Trophoblast cell (in vitro differentiated cells and primary cell): Measurements from ENCODE around the gene U2AF1L4.

Experiments used
- DNase-seq, 2 donors: peaks; one replicate each; pipeline ENCODE4 v3.0.0-alpha.2; 2016
- H2AFZ ChIP-seq: 2 replicates; pipeline ENCODE4 v1.6.1; 2013; ENCODE audit warnings: low read length, moderate library complexity, mild to moderate bottlenecking; ENCODE audit not compliant: insufficient read depth, poor library complexity
- H2AK5ac ChIP-seq: 2 replicates; pipeline ENCODE4 v1.6.1; 2013; ENCODE audit warnings: mild to moderate bottlenecking, low read length
- H2BK120ac ChIP-seq: 2 replicates; pipeline ENCODE4 v1.6.1; 2013; ENCODE audit warnings: low read length, mild to moderate bottlenecking, moderate library complexity; ENCODE audit not compliant: insufficient read depth, poor library complexity
- H2BK12ac ChIP-seq: 2 replicates; pipeline ENCODE4 v1.6.1; 2013; ENCODE audit warnings: mild to moderate bottlenecking, low read length, moderate library complexity
- H2BK5ac ChIP-seq: 2 replicates; pipeline ENCODE4 v1.6.1; 2013; ENCODE audit warnings: low read length, low read depth, moderate library complexity, mild to moderate bottlenecking; ENCODE audit not compliant: poor library complexity
- H3K14ac ChIP-seq: 2 replicates; pipeline ENCODE4 v1.6.1; 2013; ENCODE audit warnings: mild to moderate bottlenecking, low read length
- H3K18ac ChIP-seq: 2 replicates; pipeline ENCODE4 v1.6.1; 2013; ENCODE audit warnings: mild to moderate bottlenecking, low read length
- H3K23ac ChIP-seq: 2 replicates; pipeline ENCODE4 v1.6.1; 2013; ENCODE audit warnings: low read length
- H3K27ac ChIP-seq: 2 replicates; pipeline ENCODE4 v1.5.1; 2013; ENCODE audit warnings: low read depth, mild to moderate bottlenecking, inconsistent platforms, low read length, moderate library complexity
- H3K27me3 ChIP-seq: 2 replicates; pipeline ENCODE4 v1.6.1; 2013; ENCODE audit warnings: inconsistent platforms, mild to moderate bottlenecking, low read length, moderate library complexity; ENCODE audit not compliant: insufficient read depth
- H3K36me3 ChIP-seq, 2 experiments: 1 replicate in 1 of 2; 2 replicates in 1 of 2; pipeline ENCODE4 v1.6.1; 2013; ENCODE audit warnings: low read length in 2 of 2, mild to moderate bottlenecking in 2 of 2, moderate library complexity in 1 of 2; ENCODE audit not compliant: insufficient read depth in 2 of 2, control insufficient read depth in 1 of 2
- H3K4ac ChIP-seq: 2 replicates; pipeline ENCODE4 v1.6.1; 2013; ENCODE audit warnings: low read depth, mild to moderate bottlenecking, low read length, moderate library complexity
- H3K4me1 ChIP-seq, 2 experiments: 1 replicate in 1 of 2; 2 replicates in 1 of 2; pipeline ENCODE4 v1.6.1; 2013; ENCODE audit warnings: low read length in 2 of 2, mild to moderate bottlenecking in 2 of 2, moderate library complexity in 1 of 2; ENCODE audit not compliant: insufficient read depth in 2 of 2, control insufficient read depth in 1 of 2
- H3K4me2 ChIP-seq: 2 replicates; pipeline ENCODE4 v1.6.1; 2013; ENCODE audit warnings: inconsistent platforms, mild to moderate bottlenecking, low read length, moderate library complexity
- H3K4me3 ChIP-seq: 2 replicates; pipeline ENCODE4 v1.5.1; 2013; ENCODE audit warnings: mild to moderate bottlenecking, low read depth, low read length, inconsistent platforms
- H3K79me1 ChIP-seq: one replicate; pipeline ENCODE4 v1.6.1; 2013; ENCODE audit warnings: low read length
- H3K79me2 ChIP-seq: 2 replicates; pipeline ENCODE4 v1.6.1; 2013; ENCODE audit warnings: low read length, mild to moderate bottlenecking; ENCODE audit not compliant: control insufficient read depth, insufficient read depth, poor library complexity
- H3K9ac ChIP-seq: 2 replicates; pipeline ENCODE4 v1.6.1; 2013; ENCODE audit warnings: mild to moderate bottlenecking, low read length
- H3K9me3 ChIP-seq: 2 replicates; pipeline ENCODE4 v1.6.1; 2013; ENCODE audit warnings: low read depth, mild to moderate bottlenecking, control low read depth, inconsistent platforms, low read length; ENCODE audit not compliant: insufficient read depth
- H4K12ac ChIP-seq: 2 replicates; pipeline ENCODE4 v1.6.1; 2013; ENCODE audit warnings: low read depth, mild to moderate bottlenecking, low read length, moderate library complexity
- H4K8ac ChIP-seq: 2 replicates; pipeline ENCODE4 v1.6.1; 2013; ENCODE audit warnings: low read depth, mild to moderate bottlenecking, low read length, moderate library complexity
- H4K91ac ChIP-seq: one replicate; pipeline ENCODE4 v1.6.1; 2013; ENCODE audit warnings: low read depth, mild to moderate bottlenecking, low read length, moderate library complexity
- WGBS: extraction: QIAGEN DNeasy Blood & Tissue Kit; methylation state at CpG from one replicate; pipeline ENCODE4 v1.1.7; 2013; ENCODE audit warnings: missing lambda C conversion rate; ENCODE audit not compliant: insufficient read length, insufficient coverage; ENCODE audit errors: extremely low coverage; 5-methylcytosine and 5-hydroxymethylcytosine counted together

The U2AF1L4 gene

GRCh38 chr19:35755550-35756376 is 10.5 kb upstream of the U2AF1L4 start:
- Histone ChIP-seq H2BK5ac (peak overlapping the region; percentile 68), H3K27ac (peak overlapping the region; percentile 93), H3K4ac (peak overlapping the region; percentile 68), H2AFZ (no peak overlapping the region), H4K8ac (peak overlapping the region; percentile 67), H3K4me2 (peak overlapping the region; percentile 57), H4K91ac (peak overlapping the region; percentile 91), H3K27me3 (no peaks in the 10 kb centered on the region), H2BK12ac (peak overlapping the region; percentile 78), H3K79me2 (peaks cover 6% of the 10 kb centered on the region), H2BK120ac (peak overlapping the region; percentile 88), H3K14ac (peak overlapping the region; percentile 86), H3K4me1 (peaks cover 29 to 31% of the 10 kb centered on the region in 2 experiments), H2AK5ac (peak overlapping the region; percentile 49), H3K79me1 (peaks cover 27% of the 10 kb centered on the region), H3K9me3 (peaks cover 4% of the 10 kb centered on the region), H3K18ac (peak overlapping the region; percentile 51), H4K12ac (peak overlapping the region; percentile 22), H3K4me3 (no peak overlapping the region), H3K36me3 (peaks cover 37 to 39% of the 10 kb centered on the region in 2 experiments), H3K23ac (no peak overlapping the region), H3K9ac (no peak overlapping the region)
- peak; percentile 14 to 34 for DNase-seq
- WGBS: no CpG with 5 or more reads among the region's 74 CpGs

GRCh38 chr19:35755131-35755549 is 9.9 kb upstream of the U2AF1L4 start:
- Histone ChIP-seq H3K18ac (peak overlapping the region; percentile 18), H3K9ac (no peak overlapping the region), H3K14ac (peak overlapping the region; percentile 59), H4K8ac (peak overlapping the region; percentile 67), H3K27ac (peak overlapping the region; percentile 93), H3K4me3 (no peak overlapping the region), H2AFZ (no peak overlapping the region), H3K4ac (no peak overlapping the region), H3K79me2 (peaks cover 6% of the 10 kb centered on the region), H3K36me3 (peaks cover 36 to 38% of the 10 kb centered on the region in 2 experiments), H4K91ac (peak overlapping the region; percentile 91), H2AK5ac (no peak overlapping the region), H2BK120ac (peak overlapping the region; percentile 88), H2BK5ac (peak overlapping the region; percentile 68), H3K79me1 (peaks cover 27% of the 10 kb centered on the region), H3K23ac (no peak overlapping the region), H3K27me3 (no peaks in the 10 kb centered on the region), H2BK12ac (peak overlapping the region; percentile 47), H3K4me1 (peaks cover 29 to 30% of the 10 kb centered on the region in 2 experiments), H3K9me3 (peaks cover 4% of the 10 kb centered on the region), H3K4me2 (peak overlapping the region; percentile 57), H4K12ac (peak overlapping the region; percentile 21)
- WGBS: no CpG with 5 or more reads among the region's 17 CpGs
- no peak for DNase-seq

GRCh38 chr19:35754370-35755130 is 9.3 kb upstream of the U2AF1L4 start:
- no peak overlapping the region for H3K4ac ChIP-seq
- no peak overlapping the region for H2BK120ac ChIP-seq
- H3K4me3 ChIP-seq: no peak overlapping the region
- no peak overlapping the region for H2BK12ac ChIP-seq
- no peak overlapping the region for H3K9ac ChIP-seq
- H4K8ac ChIP-seq: no peak overlapping the region
- H3K9me3 ChIP-seq: peaks cover 4% of the 10 kb centered on the region
- peaks cover 8% of the 10 kb centered on the region for H3K79me2 ChIP-seq
- WGBS: no CpG with 5 or more reads among the region's 13 CpGs
- H3K27me3 ChIP-seq: no peaks in the 10 kb centered on the region
- no peak overlapping the region for H2AK5ac ChIP-seq
- H3K4me1 ChIP-seq: peaks cover 33 to 34% of the 10 kb centered on the region in 2 experiments
- no peak overlapping the region for H3K4me2 ChIP-seq
- no peak overlapping the region for H4K12ac ChIP-seq
- H3K18ac ChIP-seq: no peak overlapping the region
- H3K79me1 ChIP-seq: peaks cover 30% of the 10 kb centered on the region
- peak overlapping the region; percentile 23 for H4K91ac ChIP-seq
- H3K14ac ChIP-seq: no peak overlapping the region
- no peak for DNase-seq
- H3K23ac ChIP-seq: no peak overlapping the region
- H3K36me3 ChIP-seq: peaks cover 33 to 37% of the 10 kb centered on the region in 2 experiments
- H3K27ac ChIP-seq: peak overlapping the region; percentile 25
- H2AFZ ChIP-seq: no peak overlapping the region
- no peak overlapping the region for H2BK5ac ChIP-seq

GRCh38 chr19:35753634-35754369 is 8.6 kb upstream of the U2AF1L4 start:
- no peak overlapping the region for H4K91ac ChIP-seq
- no CpG with 5 or more reads among the region's 20 CpGs for WGBS

More at GRCh38 chr19:35753634-35754369, 8.6 kb upstream of the U2AF1L4 start:
- Histone ChIP-seq H2AK5ac (no peak overlapping the region), H3K4me1 (peaks cover 29 to 33% of the 10 kb centered on the region in 2 experiments), H2BK12ac (no peak overlapping the region), H4K8ac (no peak overlapping the region), H2AFZ (no peak overlapping the region), H4K12ac (no peak overlapping the region), H3K36me3 (peaks cover 32 to 37% of the 10 kb centered on the region in 2 experiments), H3K14ac (no peak overlapping the region), H2BK5ac (no peak overlapping the region), H3K79me2 (peaks cover 11% of the 10 kb centered on the region), H3K27me3 (no peaks in the 10 kb centered on the region), H3K18ac (no peak overlapping the region), H3K9ac (no peak overlapping the region), H3K4me2 (no peak overlapping the region), H3K27ac (no peak overlapping the region), H3K4me3 (no peak overlapping the region), H3K23ac (no peak overlapping the region), H3K9me3 (peaks cover 4% of the 10 kb centered on the region), H2BK120ac (no peak overlapping the region), H3K79me1 (peaks cover 29% of the 10 kb centered on the region), H3K4ac (no peak overlapping the region)
- no peak for DNase-seq
